GM19351 (cell line): ENCODE data around the gene WNT3.
"Not testable (repeated sequence)": the region's sequence is repeated elsewhere in the genome, so short reads cannot be mapped to it uniquely, and the experiment has no call there.

ENCODE experiments used
- ATAC-seq: cut with Tn5 transposase; IDR thresholded peaks from one replicate; pipeline ENCODE4 v1.9.1; 2021; ENCODE audit warnings: mild to moderate bottlenecking, moderate library complexity; ENCODE audit not compliant: unreplicated experiment

The WNT3 gene

GRCh38 chr17:46814446-46814845 lies 4.0 kb downstream of the WNT3 start:
- ATAC-seq = no peak

- ATAC-seq = no peak
Observed at GRCh38 chr17:46813920-46814319, 4.6 kb downstream of the WNT3 start.

- ATAC-seq = no peak
Observed at GRCh38 chr17:46812624-46813318, 5.7 kb downstream of the WNT3 start.

GRCh38 chr17:46811978-46812583 lies 6.4 kb downstream of the WNT3 start:
- no peak for ATAC-seq

GRCh38 chr17:46810837-46811236 lies 7.7 kb downstream of the WNT3 start:
- no peak for ATAC-seq

- ATAC-seq = no peak
Observed at GRCh38 chr17:46809110-46809571, 9.4 kb downstream of the WNT3 start.

- ATAC-seq = no peak
Observed at GRCh38 chr17:46805771-46806170, 12.7 kb downstream of the WNT3 start.

GRCh38 chr17:46803544-46803943 lies 14.9 kb downstream of the WNT3 start:
- ATAC-seq = no peak

GRCh38 chr17:46802800-46803199 lies 15.7 kb downstream of the WNT3 start:
- no peak for ATAC-seq

- no peak for ATAC-seq
Observed at GRCh38 chr17:46800573-46800972, 17.9 kb downstream of the WNT3 start.

GRCh38 chr17:46796956-46797530 lies 21.4 kb downstream of the WNT3 start:
- no peak for ATAC-seq

GRCh38 chr17:46796524-46796923 lies 22.0 kb downstream of the WNT3 start:
- no peak for ATAC-seq

- ATAC-seq = no peak
Observed at GRCh38 chr17:46796084-46796483, 22.4 kb downstream of the WNT3 start.

- no peak for ATAC-seq
Observed at GRCh38 chr17:46795379-46795952, 23.0 kb downstream of the WNT3 start.

- ATAC-seq = no peak
Observed at GRCh38 chr17:46794318-46794717, 24.2 kb downstream of the WNT3 start.

GRCh38 chr17:46793541-46793940 lies 25.0 kb downstream of the WNT3 start:
- ATAC-seq = no peak

- ATAC-seq = not testable (repeated sequence)
Observed at GRCh38 chr17:46793023-46793422, 25.5 kb downstream of the WNT3 start.

- ATAC-seq = no peak
Observed at GRCh38 chr17:46792071-46792470, 26.4 kb downstream of the WNT3 start.

- no peak for ATAC-seq
Observed at GRCh38 chr17:46791531-46791930, 27.0 kb downstream of the WNT3 start.

GRCh38 chr17:46790216-46790615 lies 28.3 kb downstream of the WNT3 start:
- no peak for ATAC-seq

GRCh38 chr17:46789610-46790009 lies 28.9 kb downstream of the WNT3 start:
- ATAC-seq = no peak

- ATAC-seq = no peak
Observed at GRCh38 chr17:46788796-46789195, 29.7 kb downstream of the WNT3 start.
